T-helper 2 cell (primary cell): Measurements from ENCODE around the gene LBHD1.

Experiments
- DNase-seq, 5 experiments: peaks; one replicate each; pipeline versions ENCODE4 v3.0.0 to v3.0.0-alpha.2; 2012 to 2022

Gene LBHD1

DNA sequence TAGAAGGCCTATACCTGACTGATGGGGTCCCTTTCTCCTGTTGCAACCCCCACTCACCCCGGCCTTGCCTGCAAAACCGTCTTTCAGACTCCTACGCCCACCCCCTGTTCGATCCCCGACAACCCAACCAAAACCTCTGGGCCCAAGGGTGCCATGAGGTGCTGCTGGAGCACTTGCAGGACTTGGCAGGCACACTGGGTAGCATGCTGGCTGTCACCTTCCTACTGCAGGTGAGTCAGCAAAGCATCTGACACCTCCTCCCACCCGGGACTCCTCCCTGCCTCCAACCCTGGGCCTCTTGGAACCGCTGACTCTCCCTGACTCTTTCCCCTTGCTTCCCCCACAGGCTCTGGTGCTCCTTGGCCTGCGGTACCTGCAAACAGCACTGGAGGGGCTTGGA lies 57.8 kb downstream of the LBHD1 start:
- DNase-seq: no peak

DNA sequence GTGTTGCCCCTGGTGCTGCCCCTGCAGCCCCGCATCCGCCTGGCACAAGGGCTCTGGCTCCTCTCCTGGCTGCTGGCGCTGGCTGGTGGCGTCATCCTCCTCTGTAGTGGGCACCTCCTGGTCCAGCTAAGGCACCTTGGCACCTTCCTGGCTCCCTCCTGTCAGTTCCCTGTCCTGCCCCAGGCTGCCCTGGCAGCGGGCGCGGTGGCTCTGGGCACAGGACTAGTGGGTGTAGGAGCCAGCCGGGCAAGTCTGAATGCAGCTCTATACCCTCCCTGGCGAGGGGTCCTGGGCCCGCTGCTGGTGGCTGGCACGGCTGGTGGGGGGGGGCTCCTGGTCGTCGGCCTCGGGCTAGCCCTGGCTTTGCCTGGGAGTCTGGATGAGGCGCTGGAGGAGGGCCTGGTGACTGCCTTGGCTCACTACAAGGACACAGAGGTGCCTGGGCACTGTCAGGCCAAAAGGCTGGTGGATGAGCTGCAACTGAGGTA lies 58.7 kb downstream of the LBHD1 start:
- no peak for DNase-seq
